HCT116 (cell line): ENCODE results near the gene CLASP2. TPM values are rescaled to one million over a fixed set of nuclear protein-coding genes. Genes with fewer than 3 reads are reported as not detected.

ENCODE experiments used
- ATAC-seq: fragments of 200-7000 bp; cut with Tn5 transposase; 2 replicates; pipeline ENCODE4 v1.9.1; 2020; ENCODE audit warnings: mild to moderate bottlenecking, moderate library complexity
- BruUV-seq: library from RNA; stranded (reverse); fragments of 400-500 nt; replicated peaks from 2 replicates; lab custom pipeline; 2021; lab: Mats Ljungman, UMichigan
- CTCF ChIA-PET: fragments of 300-600 bp; sonication (Branson Sonifier 250); formaldehyde crosslinking; loops from one replicate; lab custom pipeline; 2021; ENCODE audit warnings: antibody characterized with exemption; lab: Charles Lee
- POLR2A ChIA-PET: fragments of 300-600, 350-600 bp; sonication (Branson Sonifier 250); formaldehyde crosslinking; loops from one replicate; lab custom pipeline; 2021; ENCODE audit warnings: antibody characterized with exemption; lab: Charles Lee
- RAD21 ChIA-PET, 2 experiments: fragments of 300-600 bp; sonication (Branson Sonifier 250); formaldehyde crosslinking; loops; one replicate each; lab custom pipeline; 2023; ENCODE audit warnings: low total read pairs in 2 of 2; ENCODE audit not compliant: uncharacterized antibody in 2 of 2, unreplicated experiment in 2 of 2, low non-redundant PET in 1 of 2; lab: Charles Lee
- DNase-seq: peaks from one replicate; pipeline ENCODE4 v3.0.0-alpha.2; 2010; ENCODE audit warnings: low read depth, low spot score
- H2AFZ ChIP-seq: fragments of 200-600 bp; shearing (Covaris generic), sonication (generic); 2 replicates; pipeline ENCODE4 v1.6.1; 2017; ENCODE audit warnings: low read depth, mixed run types, mixed read lengths, antibody characterized with exemption, low read length; ENCODE audit not compliant: poor library complexity, severe bottlenecking
- H3K27ac ChIP-seq: 2 replicates; pipeline ENCODE4 v1.5.1; 2012; ENCODE audit warnings: low read depth, low read length
- H3K27me3 ChIP-seq: fragments of 200-600 bp; sonication (generic); 2 replicates; pipeline ENCODE4 v1.6.1; 2016; ENCODE audit warnings: mixed run types, low read length, mixed read lengths; ENCODE audit not compliant: insufficient read depth
- H3K36me3 ChIP-seq, 2 experiments: fragments of 200-500 bp in 1 of 2; fragments of 200-600 bp in 1 of 2; sonication (Bioruptor generic) in 1 of 2; sonication (generic) in 1 of 2; 2 replicates each; pipeline versions ENCODE4 v1.5.1 to v1.6.1; 2014 to 2016; ENCODE audit warnings: low read length in 2 of 2, inconsistent platforms in 1 of 2, mixed read lengths in 1 of 2, mixed run types in 1 of 2; ENCODE audit not compliant: insufficient read depth in 2 of 2, control insufficient read depth in 1 of 2
- H3K4me1 ChIP-seq, 2 experiments: fragments of 200-600 bp in 1 of 2; sonication (generic) in 1 of 2; 2 replicates each; pipeline versions ENCODE4 v1.5.1 to v1.6.1; 2012 to 2017; ENCODE audit warnings: low read length in 2 of 2, inconsistent platforms in 1 of 2, mild to moderate bottlenecking in 1 of 2, mixed read lengths in 1 of 2, mixed run types in 1 of 2, moderate library complexity in 1 of 2; ENCODE audit not compliant: insufficient read depth in 2 of 2, control insufficient read depth in 1 of 2
- H3K4me2 ChIP-seq: fragments of 200-600 bp; sonication (generic); 2 replicates; pipeline ENCODE4 v1.6.1; 2017; ENCODE audit warnings: mixed run types, low read length, mixed read lengths
- H3K4me3 ChIP-seq, 2 experiments: fragments of 200-600 bp in 1 of 2; sonication (generic) in 1 of 2; replicated peaks in 1 of 2; 2 replicates each; pipeline ENCODE4 v1.5.1; 2011 to 2016; ENCODE audit warnings: low read length in 2 of 2, control low read depth in 1 of 2, low read depth in 1 of 2, mild to moderate bottlenecking in 1 of 2, mixed read lengths in 1 of 2, mixed run types in 1 of 2
- H3K79me2 ChIP-seq: fragments of 200-600 bp; sonication (generic); 2 replicates; pipeline ENCODE4 v1.6.1; 2017; ENCODE audit warnings: mild to moderate bottlenecking, mixed run types, low read length, moderate library complexity, mixed read lengths; ENCODE audit not compliant: insufficient read depth
- H3K9ac ChIP-seq: fragments of 200-600 bp; sonication (generic); 2 replicates; pipeline ENCODE4 v1.6.1; 2016; ENCODE audit warnings: low read length, mixed read lengths
- H3K9me2 ChIP-seq: fragments of 200-600 bp; sonication (generic), shearing (Covaris generic); 2 replicates; pipeline ENCODE4 v1.6.1; 2017; ENCODE audit warnings: mixed run types, mild to moderate bottlenecking, moderate library complexity; ENCODE audit not compliant: insufficient read depth
- H3K9me3 ChIP-seq, 2 experiments: fragments of 200-500 bp in 1 of 2; fragments of 200-600 bp in 1 of 2; sonication (Bioruptor generic) in 1 of 2; sonication (generic) in 1 of 2; 2 replicates each; pipeline ENCODE4 v1.6.1; 2014 to 2017; ENCODE audit warnings: low read length in 2 of 2, mixed read lengths in 2 of 2, inconsistent platforms in 1 of 2, low read depth in 1 of 2, mild to moderate bottlenecking in 1 of 2, mixed run types in 1 of 2, moderate library complexity in 1 of 2; ENCODE audit not compliant: control insufficient read depth in 1 of 2, insufficient read depth in 1 of 2
- H4K20me1 ChIP-seq: fragments of 200-600 bp; sonication (generic), shearing (Covaris generic); 2 replicates; pipeline ENCODE4 v1.6.1; 2017; ENCODE audit warnings: mixed run types, mild to moderate bottlenecking, moderate library complexity; ENCODE audit not compliant: insufficient read depth
- ATF3 ChIP-seq: IDR thresholded peaks from 2 replicates; pipeline ENCODE4 v1.6.1; 2012
- CEBPB ChIP-seq: IDR thresholded peaks from 2 replicates; pipeline ENCODE4 v1.6.1; 2012; ENCODE audit warnings: low read depth
- EGR1 ChIP-seq: IDR thresholded peaks from 2 replicates; pipeline ENCODE4 v1.6.1; 2012; ENCODE audit warnings: low read depth
- EZH2 ChIP-seq: fragments of 200-600 bp; sonication (generic); IDR thresholded peaks from 2 replicates; pipeline ENCODE4 v1.6.1; 2017; ENCODE audit warnings: antibody characterized with exemption, mixed run types
- JUND ChIP-seq: IDR thresholded peaks from 2 replicates; pipeline ENCODE4 v1.6.1; 2012
- SIN3A ChIP-seq: IDR thresholded peaks from 2 replicates; pipeline ENCODE4 v1.6.1; 2012; ENCODE audit warnings: low read depth
- YY1 ChIP-seq: IDR thresholded peaks from 2 replicates; pipeline ENCODE4 v1.6.1; 2011; ENCODE audit warnings: low read length, low read depth, moderate library complexity, mild to moderate bottlenecking; ENCODE audit not compliant: insufficient replicate concordance; ENCODE audit errors: extremely low read depth
- ZFX ChIP-seq: fragments of 450-650 bp; IDR thresholded peaks from 2 replicates; pipeline ENCODE4 v1.6.1; 2017
- intact Hi-C: fragments of 100-400 bp; cut with micrococcal nuclease; formaldehyde crosslinking; loops from 2 replicates; pipeline ENCODE4 v1.10.0; 2022
- total RNA-seq: library from RNA; stranded (reverse); gene quantifications from one replicate; pipeline ENCODE4 v1.2.1, GENCODE V29; 2021; ENCODE audit not compliant: unreplicated experiment
- TF ChIP-seq, protein P1 (sequence below): IDR thresholded peaks from 2 replicates; pipeline ENCODE4 v1.6.1; 2012
- TF ChIP-seq, protein P2 (sequence below): IDR thresholded peaks from 2 replicates; pipeline ENCODE4 v1.6.1; 2012; ENCODE audit warnings: low read depth

The CLASP2 gene
- total RNA-seq, 1 experiment from 2014 or later: 36.3 TPM

DNA sequence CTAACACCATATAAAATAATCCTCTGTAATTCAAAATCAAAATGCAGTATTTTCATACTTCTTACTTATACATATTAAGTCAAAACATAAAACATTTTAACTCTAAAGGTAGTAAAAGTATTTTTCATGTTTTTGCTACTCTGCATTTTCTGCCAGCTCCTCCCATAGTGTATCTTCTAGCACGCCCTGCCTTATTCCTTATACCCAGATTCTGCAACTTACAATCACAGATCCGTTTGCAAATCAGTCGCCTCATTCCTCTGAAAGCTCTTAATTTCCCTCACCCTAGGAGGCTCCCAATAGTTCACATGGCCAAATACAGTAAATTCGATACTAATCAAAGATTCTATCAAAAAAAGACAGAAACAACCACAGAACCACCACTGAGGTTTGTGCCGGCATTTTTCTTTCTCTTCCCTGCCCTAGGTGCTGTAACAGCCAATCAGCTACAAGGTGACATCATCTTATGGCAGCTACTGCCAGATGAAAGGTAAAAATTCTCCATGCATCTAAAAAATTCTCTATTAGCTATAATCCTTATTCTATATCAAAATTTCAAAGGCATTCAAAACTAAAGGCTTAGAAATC, 72.9 kb downstream of the CLASP2 start:
- no peaks in the 10 kb centered on the region for H4K20me1 ChIP-seq
- ChIA-PET POLR2A (interaction anchor here (1.2 kb wide), 1 partner anchor 153 kb away, joined by 3 read pairs; the partner anchor contains the start of gene PDCD6IP), CTCF (interaction anchor here (1.0 kb wide), 1 partner anchor 8 kb away, joined by 3 read pairs; no protein-coding TSS in a partner anchor), RAD21 (no interaction called here)
- H3K79me2 ChIP-seq: peaks cover 6% of the 10 kb centered on the region; the same call in 1 of the 2 replicates
- ATAC-seq (peak; percentile 68), DNase-seq (no peak)
- no peak overlapping the region for H2AFZ ChIP-seq
- no peak overlapping the region for H3K4me3 ChIP-seq
- intact Hi-C loops: no loop called here
- H3K27ac ChIP-seq: no peak overlapping the region
- H3K36me3 ChIP-seq: no peaks in the 10 kb centered on the region
- H3K4me1 ChIP-seq: no peaks in the 10 kb centered on the region
- no peak for TF ChIP-seq YY1
- BruUV-seq: no TSS peak
- no peaks in the 10 kb centered on the region for H3K9me3 ChIP-seq
- H3K9ac ChIP-seq: no peak overlapping the region
- no peaks in the 10 kb centered on the region for H3K27me3 ChIP-seq
- no peak overlapping the region for H3K4me2 ChIP-seq
- no peaks in the 10 kb centered on the region for H3K9me2 ChIP-seq

GRCh38 chr3:33644582-33644981, 73.5 kb downstream of the CLASP2 start:
- TF ChIP-seq ZFX: no peak
- no peak for TF ChIP-seq ATF3
- TF ChIP-seq CEBPB: no peak
- TF ChIP-seq EZH2: no peak
- TF ChIP-seq, protein P1, sequence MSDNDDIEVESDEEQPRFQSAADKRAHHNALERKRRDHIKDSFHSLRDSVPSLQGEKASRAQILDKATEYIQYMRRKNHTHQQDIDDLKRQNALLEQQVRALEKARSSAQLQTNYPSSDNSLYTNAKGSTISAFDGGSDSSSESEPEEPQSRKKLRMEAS: no peak
- TF ChIP-seq, protein P2, sequence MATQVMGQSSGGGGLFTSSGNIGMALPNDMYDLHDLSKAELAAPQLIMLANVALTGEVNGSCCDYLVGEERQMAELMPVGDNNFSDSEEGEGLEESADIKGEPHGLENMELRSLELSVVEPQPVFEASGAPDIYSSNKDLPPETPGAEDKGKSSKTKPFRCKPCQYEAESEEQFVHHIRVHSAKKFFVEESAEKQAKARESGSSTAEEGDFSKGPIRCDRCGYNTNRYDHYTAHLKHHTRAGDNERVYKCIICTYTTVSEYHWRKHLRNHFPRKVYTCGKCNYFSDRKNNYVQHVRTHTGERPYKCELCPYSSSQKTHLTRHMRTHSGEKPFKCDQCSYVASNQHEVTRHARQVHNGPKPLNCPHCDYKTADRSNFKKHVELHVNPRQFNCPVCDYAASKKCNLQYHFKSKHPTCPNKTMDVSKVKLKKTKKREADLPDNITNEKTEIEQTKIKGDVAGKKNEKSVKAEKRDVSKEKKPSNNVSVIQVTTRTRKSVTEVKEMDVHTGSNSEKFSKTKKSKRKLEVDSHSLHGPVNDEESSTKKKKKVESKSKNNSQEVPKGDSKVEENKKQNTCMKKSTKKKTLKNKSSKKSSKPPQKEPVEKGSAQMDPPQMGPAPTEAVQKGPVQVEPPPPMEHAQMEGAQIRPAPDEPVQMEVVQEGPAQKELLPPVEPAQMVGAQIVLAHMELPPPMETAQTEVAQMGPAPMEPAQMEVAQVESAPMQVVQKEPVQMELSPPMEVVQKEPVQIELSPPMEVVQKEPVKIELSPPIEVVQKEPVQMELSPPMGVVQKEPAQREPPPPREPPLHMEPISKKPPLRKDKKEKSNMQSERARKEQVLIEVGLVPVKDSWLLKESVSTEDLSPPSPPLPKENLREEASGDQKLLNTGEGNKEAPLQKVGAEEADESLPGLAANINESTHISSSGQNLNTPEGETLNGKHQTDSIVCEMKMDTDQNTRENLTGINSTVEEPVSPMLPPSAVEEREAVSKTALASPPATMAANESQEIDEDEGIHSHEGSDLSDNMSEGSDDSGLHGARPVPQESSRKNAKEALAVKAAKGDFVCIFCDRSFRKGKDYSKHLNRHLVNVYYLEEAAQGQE: no peak
- TF ChIP-seq EGR1: no peak
- no peak for TF ChIP-seq JUND
- no peak for TF ChIP-seq SIN3A
- no peak for TF ChIP-seq YY1
- TF ChIP-seq, all 23 proteins: peak for 0
- Histone ChIP-seq H3K9me3 (no peaks in the 10 kb centered on the region), H3K27me3 (no peaks in the 10 kb centered on the region), H3K79me2 (peaks cover 6% of the 10 kb centered on the region; the same call in 1 of the 2 replicates), H3K9me2 (no peaks in the 10 kb centered on the region), H3K4me1 (no peaks in the 10 kb centered on the region), H3K4me2 (no peak overlapping the region), H3K4me3 (no peak overlapping the region), H3K27ac (no peak overlapping the region), H4K20me1 (no peaks in the 10 kb centered on the region), H2AFZ (no peak overlapping the region), H3K36me3 (no peaks in the 10 kb centered on the region), H3K9ac (no peak overlapping the region)
- ATAC-seq (no peak), DNase-seq (no peak)
- CTCF ChIA-PET: no interaction called here
- no TSS peak for BruUV-seq
- RAD21 ChIA-PET: no interaction called here
- POLR2A ChIA-PET: interaction anchor here (1.2 kb wide), 1 partner anchor 154 kb away, joined by 3 read pairs; the partner anchor contains the start of gene PDCD6IP
- intact Hi-C loops: no loop called here
